H1 (cell line): ENCODE data around the gene MYL9. TPM values are rescaled to one million over a fixed set of nuclear protein-coding genes. Genes with fewer than 3 reads are reported as not detected.

ENCODE experiments used
- CTCF ChIA-PET: fragments of 300-600 bp; sonication (Branson Sonifier 250); formaldehyde crosslinking; loops from one replicate; lab custom pipeline; 2021; ENCODE audit not compliant: partially characterized antibody; lab: Charles Lee
- POLR2A ChIA-PET: fragments of 300-600 bp; sonication (Branson Sonifier 250); formaldehyde crosslinking; loops from one replicate; lab custom pipeline; 2021; ENCODE audit warnings: inconsistent platforms; ENCODE audit not compliant: partially characterized antibody; lab: Charles Lee
- DNase-seq, 2 experiments: peaks; one replicate each; pipeline versions ENCODE4 v3.0.0 to v3.0.0-alpha.2; 2010 to 2022; ENCODE audit warnings: low spot score in 2 of 2, low read depth in 1 of 2, mixed read lengths in 1 of 2
- FAIRE-seq: peaks from 2 replicates; lab custom pipeline; 2011; peaks lifted over from hg19 to GRCh38; lab: Jason Lieb, UNC
- H2AFZ ChIP-seq: 2 replicates; pipeline ENCODE4 v1.8.1; 2012; ENCODE audit warnings: low read length, inconsistent platforms
- H2AK5ac ChIP-seq: 2 replicates; pipeline ENCODE4 v1.6.1; 2013; ENCODE audit warnings: low read depth, low read length
- H2BK120ac ChIP-seq: replicated peaks from 2 replicates; pipeline ENCODE3; 2013; ENCODE audit warnings: low read depth, low read length, inconsistent platforms
- H2BK12ac ChIP-seq: 2 replicates; pipeline ENCODE4 v1.6.1; 2013; ENCODE audit warnings: low read depth, low read length
- H2BK15ac ChIP-seq: 2 replicates; pipeline ENCODE4 v1.6.1; 2013; ENCODE audit warnings: low read length
- H2BK20ac ChIP-seq: 2 replicates; pipeline ENCODE4 v1.6.1; 2013; ENCODE audit warnings: low read length
- H2BK5ac ChIP-seq: 2 replicates; pipeline ENCODE4 v1.6.1; 2013; ENCODE audit warnings: low read depth, low read length
- H3K14ac ChIP-seq: 2 replicates; pipeline ENCODE4 v1.6.1; 2013; ENCODE audit warnings: inconsistent platforms; ENCODE audit not compliant: insufficient read length
- H3K18ac ChIP-seq: 2 replicates; pipeline ENCODE4 v1.6.1; 2013; ENCODE audit warnings: low read length; ENCODE audit errors: extremely low read depth
- H3K23ac ChIP-seq: 2 replicates; pipeline ENCODE4 v1.6.1; 2013; ENCODE audit warnings: inconsistent platforms; ENCODE audit not compliant: insufficient read length
- H3K23me2 ChIP-seq: 2 replicates; pipeline ENCODE4 v1.6.1; 2013; ENCODE audit warnings: low read depth, low read length
- H3K27ac ChIP-seq: 2 replicates; pipeline ENCODE4 v1.6.1; 2011; ENCODE audit warnings: low read depth, low read length, inconsistent platforms
- H3K27me3 ChIP-seq, 4 experiments: replicated peaks in 1 of 4; 1 replicate in 1 of 4; 2 replicates in 3 of 4; pipeline versions ENCODE4 v1.6.1 to v1.8.1; 2011 to 2013; ENCODE audit warnings: low read length in 3 of 4, mild to moderate bottlenecking in 3 of 4, inconsistent platforms in 2 of 4, mixed read lengths in 2 of 4, moderate library complexity in 1 of 4; ENCODE audit not compliant: control insufficient read depth in 3 of 4, insufficient read depth in 3 of 4; ENCODE audit errors: extremely low read depth in 1 of 4
- H3K36me3 ChIP-seq, 4 experiments: 2 replicates each; pipeline versions ENCODE4 v1.6.1 to v1.8.1; 2011 to 2013; ENCODE audit warnings: mild to moderate bottlenecking in 4 of 4, low read length in 3 of 4, moderate library complexity in 2 of 4, control low read depth in 1 of 4, inconsistent platforms in 1 of 4; ENCODE audit not compliant: insufficient read depth in 4 of 4, control insufficient read depth in 2 of 4
- H3K4ac ChIP-seq: replicated peaks from 2 replicates; pipeline ENCODE3; 2013; ENCODE audit warnings: low read length, low read depth, mixed read lengths, inconsistent platforms; ENCODE audit not compliant: insufficient read length
- H3K4me1 ChIP-seq, 4 experiments: replicated peaks in 1 of 4; 1 replicate in 1 of 4; 2 replicates in 3 of 4; pipeline versions ENCODE4 v1.6.1 to v1.8.1; 2011 to 2013; ENCODE audit warnings: low read length in 3 of 4, inconsistent platforms in 2 of 4, mixed read lengths in 1 of 4; ENCODE audit not compliant: insufficient read depth in 4 of 4, control insufficient read depth in 3 of 4
- H3K4me2 ChIP-seq, 2 experiments: 2 replicates each; pipeline versions ENCODE4 v1.6.1 to v1.8.1; 2011 to 2013; ENCODE audit warnings: low read depth in 2 of 2, low read length in 2 of 2, control low read depth in 1 of 2, inconsistent platforms in 1 of 2, mild to moderate bottlenecking in 1 of 2; ENCODE audit not compliant: insufficient read depth in 1 of 2
- H3K4me3 ChIP-seq, 4 experiments: fragments of 200-600, 300-600 bp in 1 of 4; sonication (generic), shearing (Covaris generic), sonication (Bioruptor Twin) in 1 of 4; 2 replicates each; pipeline versions ENCODE4 v1.5.1 to v1.8.1; 2011 to 2016; ENCODE audit warnings: low read length in 4 of 4, low read depth in 3 of 4, control low read depth in 2 of 4, inconsistent platforms in 2 of 4, mild to moderate bottlenecking in 2 of 4, mixed read lengths in 1 of 4, moderate library complexity in 1 of 4; ENCODE audit not compliant: insufficient read depth in 2 of 4; ENCODE audit errors: extremely low read depth in 1 of 4
- H3K56ac ChIP-seq: replicated peaks from 2 replicates; pipeline ENCODE3; 2013; ENCODE audit warnings: low read depth, mild to moderate bottlenecking, mixed read lengths, low read length, inconsistent platforms; ENCODE audit not compliant: insufficient read length
- H3K79me1 ChIP-seq: 2 replicates; pipeline ENCODE4 v1.6.1; 2013; ENCODE audit warnings: low read depth, low read length, control low read depth
- H3K79me2 ChIP-seq, 2 experiments: 2 replicates each; pipeline versions ENCODE4 v1.6.1 to v1.8.1; 2012 to 2013; ENCODE audit warnings: low read length in 2 of 2, mild to moderate bottlenecking in 2 of 2, inconsistent platforms in 1 of 2; ENCODE audit not compliant: insufficient read depth in 2 of 2, control insufficient read depth in 1 of 2
- H3K9ac ChIP-seq, 4 experiments: replicated peaks in 1 of 4; 1 replicate in 1 of 4; 2 replicates in 3 of 4; pipeline versions ENCODE4 v1.6.1 to v1.8.1; 2011 to 2013; ENCODE audit warnings: low read depth in 3 of 4, low read length in 3 of 4, control low read depth in 2 of 4, mild to moderate bottlenecking in 2 of 4, moderate library complexity in 2 of 4, inconsistent platforms in 1 of 4; ENCODE audit errors: extremely low read depth in 1 of 4
- H3K9me3 ChIP-seq, 2 experiments: 2 replicates each; pipeline versions ENCODE4 v1.6.1 to v1.8.1; 2012 to 2013; ENCODE audit warnings: mild to moderate bottlenecking in 2 of 2, moderate library complexity in 2 of 2, control low read depth in 1 of 2, inconsistent platforms in 1 of 2, low read depth in 1 of 2, low read length in 1 of 2, mixed read lengths in 1 of 2; ENCODE audit not compliant: insufficient read depth in 2 of 2
- H4K20me1 ChIP-seq, 2 experiments: replicated peaks in 1 of 2; 2 replicates each; pipeline versions ENCODE3 to v1.8.1; 2011 to 2013; ENCODE audit warnings: inconsistent platforms in 2 of 2, low read length in 2 of 2, mild to moderate bottlenecking in 1 of 2; ENCODE audit not compliant: insufficient read depth in 2 of 2, control insufficient read depth in 1 of 2
- H4K5ac ChIP-seq: 2 replicates; pipeline ENCODE4 v1.6.1; 2013; ENCODE audit warnings: low read length, low read depth, mixed read lengths, inconsistent platforms; ENCODE audit not compliant: insufficient read length
- H4K8ac ChIP-seq: 2 replicates; pipeline ENCODE4 v1.8.0; 2013; ENCODE audit warnings: mild to moderate bottlenecking, moderate library complexity, low read length, inconsistent platforms; ENCODE audit not compliant: insufficient read depth; ENCODE audit errors: extremely low read depth
- H4K91ac ChIP-seq: replicated peaks from 2 replicates; pipeline ENCODE3; 2013; ENCODE audit warnings: low read length, mixed read lengths, inconsistent platforms; ENCODE audit not compliant: insufficient read length
- WGBS, 2 experiments: shearing (Covaris generic) in 1 of 2; methylation state at CpG; one replicate each; pipeline versions ENCODE4 v1.1.6 to v1.1.7; 2013 to 2015; ENCODE audit warnings: low lambda C conversion rate in 2 of 2, mixed read lengths in 2 of 2, inconsistent platforms in 1 of 2, low coverage in 1 of 2, missing lambda C conversion rate in 1 of 2; ENCODE audit not compliant: insufficient replicate concordance in 2 of 2, insufficient coverage in 1 of 2, insufficient read length in 1 of 2; ENCODE audit errors: extremely low coverage in 1 of 2, missing lambda C conversion rate in 1 of 2; 5-methylcytosine and 5-hydroxymethylcytosine counted together
- polyA plus RNA-seq, 7 experiments: library from polyadenylated mRNA; depleted of rRNA in 3 of 7; stranded (reverse) in 5 of 7; unstranded in 2 of 7; fragments of >200 nt in 5 of 7; fragments of 200-250 nt in 2 of 7; gene quantifications; 1 replicate in 5 of 7; 2 replicates in 1 of 7; 4 replicates in 1 of 7; pipeline versions ENCODE4 v1.2.1 to v1.2.3, GENCODE V29; 2011 to 2013; ENCODE audit warnings: missing spikeins in 2 of 7, mixed read lengths in 2 of 7
- total RNA-seq: library from RNA; stranded (reverse); fragmentation: NEBNext Ultra II Directional; extraction: Animal tissue kit (Norgen Biotek cat#: 25700); gene quantifications from 2 replicates; pipeline ENCODE4 v1.2.1, GENCODE V29; 2021
- TF ChIP-seq, protein P1 (sequence below): IDR thresholded peaks from 2 replicates; pipeline ENCODE4 v1.6.1; 2012; ENCODE audit warnings: low read length, inconsistent platforms

The MYL9 gene
- total and polyA plus RNA-seq, 2 of the 8 experiments (the other 6 are each of a cell fraction or from before 2014, with no cell fraction given), result 26.8 to 193 TPM

DNA sequence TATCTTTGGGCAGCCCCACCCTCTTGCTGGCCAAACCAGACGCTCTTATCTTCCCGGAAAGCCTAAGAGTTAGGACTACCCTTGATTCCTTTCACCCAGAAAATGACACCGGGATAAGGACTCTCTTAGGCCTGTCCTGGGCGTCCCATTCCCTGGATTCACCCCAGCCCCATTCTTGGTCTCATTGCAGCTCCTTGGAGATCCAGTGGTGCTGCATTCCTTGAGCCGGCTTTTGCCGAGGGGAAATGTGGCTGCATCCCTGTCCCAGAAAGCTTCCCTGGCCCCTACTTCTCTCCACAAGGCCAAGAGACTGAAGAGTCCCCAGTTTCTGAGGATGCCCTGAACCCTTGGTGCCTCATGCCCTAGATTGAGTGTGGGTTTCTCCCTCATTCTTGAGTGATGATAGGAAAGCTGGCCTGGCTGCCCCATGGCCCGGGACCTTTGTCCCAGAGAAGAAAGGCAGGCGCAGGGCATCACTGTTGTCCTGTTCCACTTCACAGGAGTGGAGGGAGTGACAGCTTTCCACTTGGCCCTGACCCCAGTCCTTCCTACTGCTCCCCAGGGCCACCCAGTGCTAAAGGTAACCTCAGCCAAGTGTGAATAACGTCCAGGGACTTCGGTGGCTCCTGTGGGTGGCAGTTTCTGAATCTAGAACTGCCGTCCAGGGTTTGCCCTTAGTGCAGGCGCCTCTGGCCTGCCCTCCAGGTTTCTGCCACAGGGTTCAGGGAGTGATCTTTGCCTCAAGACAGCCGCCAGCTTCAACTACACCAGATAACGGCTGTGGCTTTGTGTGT is 42.7 kb upstream of the MYL9 start:
- Histone ChIP-seq H4K91ac (no peak overlapping the region), H3K14ac (no peak overlapping the region), H3K79me1 (peaks cover 10% of the 10 kb centered on the region; the same call in 1 of the 2 replicates), H3K9me3 (no peaks in the 10 kb centered on the region), H3K18ac (no peak overlapping the region), H4K5ac (no peak overlapping the region), H2BK5ac (no peak overlapping the region), H3K4me3 (no peak overlapping the region), H3K23ac (no peak overlapping the region), H3K4me2 (no peak overlapping the region), H3K27me3 (no peaks in the 10 kb centered on the region; a peak in 1 of 7 replicates), H2BK20ac (no peak overlapping the region), H2AFZ (no peak overlapping the region), H3K4me1 (no peaks in the 10 kb centered on the region), H2BK12ac (no peak overlapping the region), H4K20me1 (peaks cover 14 to 15% of the 10 kb centered on the region in 2 experiments), H4K8ac (no peak overlapping the region), H3K23me2 (no peaks in the 10 kb centered on the region), H3K9ac (no peak overlapping the region), H2BK15ac (no peak overlapping the region), H3K56ac (no peak overlapping the region), H2BK120ac (no peak overlapping the region), H3K27ac (no peak overlapping the region), H3K36me3 (peaks cover 18 to 44% (median 29%) of the 10 kb centered on the region in 4 experiments; a peak in 7 of 8 replicates), H3K79me2 (peaks cover 0 to 3% of the 10 kb centered on the region in 2 experiments; a peak in 2 of 4 replicates), H2AK5ac (no peak overlapping the region), H3K4ac (no peak overlapping the region)
- DNase-seq (no peak), FAIRE-seq (no peak)
- CTCF ChIA-PET, result interaction anchor here (1.4 to 2.3 kb wide), 2 partner anchors 59 kb away, joined by 3 to 6 read pairs; no protein-coding TSS in a partner anchor
- TF ChIP-seq, protein P1, sequence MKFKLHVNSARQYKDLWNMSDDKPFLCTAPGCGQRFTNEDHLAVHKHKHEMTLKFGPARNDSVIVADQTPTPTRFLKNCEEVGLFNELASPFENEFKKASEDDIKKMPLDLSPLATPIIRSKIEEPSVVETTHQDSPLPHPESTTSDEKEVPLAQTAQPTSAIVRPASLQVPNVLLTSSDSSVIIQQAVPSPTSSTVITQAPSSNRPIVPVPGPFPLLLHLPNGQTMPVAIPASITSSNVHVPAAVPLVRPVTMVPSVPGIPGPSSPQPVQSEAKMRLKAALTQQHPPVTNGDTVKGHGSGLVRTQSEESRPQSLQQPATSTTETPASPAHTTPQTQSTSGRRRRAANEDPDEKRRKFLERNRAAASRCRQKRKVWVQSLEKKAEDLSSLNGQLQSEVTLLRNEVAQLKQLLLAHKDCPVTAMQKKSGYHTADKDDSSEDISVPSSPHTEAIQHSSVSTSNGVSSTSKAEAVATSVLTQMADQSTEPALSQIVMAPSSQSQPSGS, result no peak
- WGBS, 2 experiments, result 89% methylated on average over 12 of the region's 14 CpGs; no CpG with 5 or more reads in 1 of the 2 experiments
- POLR2A ChIA-PET, result interaction anchor here (1.0 kb wide), 1 partner anchor 31 kb away, joined by 3 read pairs; no protein-coding TSS in a partner anchor
